Measurements from ENCODE around the gene RER1. TPM values are rescaled to one million over a fixed set of nuclear protein-coding genes. Genes with fewer than 3 reads are reported as not detected.
A peak's percentile ranks its signal among the peaks of the same experiment; 100 is the strongest.

Gene RER1
- total RNA-seq, 1 donor: 98.1 TPM

- no peak for DNase-seq (ENCODE audit: low read depth)
- TF ChIP-seq CTCF (IDR thresholded peaks at IDR 0.05; ENCODE audit: insufficient read depth, low read length): no peak
Observed at GRCh38 chr1:2449636-2450454, 58.2 kb downstream of the RER1 start.

DNA sequence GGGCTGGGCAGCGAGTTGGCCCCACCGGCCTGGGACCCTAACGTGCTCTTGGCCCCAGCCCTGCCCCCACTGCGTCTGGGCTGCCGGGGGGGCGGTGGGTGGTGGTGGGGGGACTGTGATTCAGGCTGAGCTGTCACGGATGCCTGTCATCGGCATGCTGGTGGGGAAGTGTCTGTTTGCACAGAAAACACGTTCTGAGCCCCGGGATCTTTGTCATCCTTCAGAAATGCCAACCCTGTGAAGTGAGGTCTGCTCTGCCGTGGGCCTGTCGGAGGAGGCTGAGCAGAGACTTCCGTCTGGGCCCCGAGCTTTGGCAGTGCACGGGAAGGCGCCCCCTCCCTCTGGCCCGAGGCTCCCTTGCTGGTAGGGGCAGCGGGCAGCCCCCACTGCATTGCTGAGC, 60.1 kb downstream of the RER1 start:
- no peak for TF ChIP-seq CTCF (IDR thresholded peaks at IDR 0.05; ENCODE audit: insufficient read depth, low read length)
- peak; percentile 37 for DNase-seq (ENCODE audit: low read depth)
- H3K4me3 ChIP-seq (ENCODE audit: low read depth, low read length): no peak overlapping the region

More at GRCh38 chr1:2449636-2450454, 58.2 kb downstream of the RER1 start:
- no peak overlapping the region for H3K4me3 ChIP-seq (ENCODE audit: low read depth, low read length)

DNA sequence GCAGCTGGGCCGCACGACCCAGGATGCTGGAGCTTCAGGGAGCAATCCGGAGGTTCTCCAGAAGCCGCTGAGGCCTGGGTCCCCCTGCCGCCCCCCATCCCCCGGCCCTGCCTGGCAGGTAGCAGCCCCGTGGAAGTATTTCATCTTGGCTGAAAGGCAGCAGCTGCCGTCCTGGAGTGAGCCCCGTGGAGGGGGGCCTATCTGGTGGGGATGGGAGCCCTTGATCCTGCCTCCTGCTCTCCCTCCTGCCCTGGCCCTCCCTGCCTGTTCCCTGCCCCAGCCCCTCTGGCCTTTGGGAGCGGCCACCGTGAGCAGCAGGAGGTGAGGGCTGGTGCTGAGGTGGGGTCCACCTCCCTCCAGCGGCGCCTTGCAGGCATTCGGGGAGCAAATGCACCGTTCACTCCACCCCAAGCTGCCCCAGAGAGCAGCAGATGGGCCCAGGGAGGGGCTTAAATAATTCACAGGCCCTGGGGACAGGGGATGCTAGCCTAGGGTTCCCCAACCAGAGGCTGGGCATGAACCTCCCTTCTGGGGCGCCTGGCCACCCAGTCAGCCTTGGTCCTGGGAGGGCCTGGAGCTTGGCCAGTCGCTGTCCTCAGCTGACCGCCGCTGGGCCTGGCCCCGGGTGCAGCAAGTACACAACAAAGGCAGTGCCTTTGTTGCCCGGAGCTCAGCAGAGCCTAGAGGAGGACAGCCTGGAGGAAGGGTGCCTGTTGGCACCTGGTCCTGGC, 60.7 kb downstream of the RER1 start:
- H3K4me3 ChIP-seq (ENCODE audit: low read depth, low read length): no peak overlapping the region
- DNase-seq (ENCODE audit: low read depth): no peak
- TF ChIP-seq CTCF (IDR thresholded peaks at IDR 0.05; ENCODE audit: insufficient read depth, low read length): no peak

- no peak for TF ChIP-seq CTCF (IDR thresholded peaks at IDR 0.05; ENCODE audit: insufficient read depth, low read length)
- no peak overlapping the region for H3K4me3 ChIP-seq (ENCODE audit: low read depth, low read length)
- no peak for DNase-seq (ENCODE audit: low read depth)
Observed at GRCh38 chr1:2452932-2453315, 61.3 kb downstream of the RER1 start.

DNA sequence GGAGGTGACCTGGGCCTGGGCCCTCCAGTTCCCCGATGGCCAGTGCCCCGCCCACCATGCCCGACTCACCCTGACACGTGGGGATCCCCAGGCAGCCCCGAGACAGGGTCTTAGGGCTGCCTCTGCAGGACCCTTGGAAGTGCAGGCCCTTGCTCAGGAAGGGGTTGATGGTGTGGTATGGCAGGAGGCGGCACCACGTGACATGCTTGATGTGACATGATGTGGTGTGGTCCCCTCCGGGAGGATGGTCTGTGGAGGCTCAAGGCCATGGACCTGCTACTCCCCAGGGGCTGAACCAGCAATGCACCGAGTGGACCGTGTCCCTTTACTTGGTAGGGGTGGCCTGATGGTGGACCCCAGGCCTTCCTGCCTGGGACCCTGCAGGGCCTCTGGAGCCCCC, 62.6 kb downstream of the RER1 start:
- no peak overlapping the region for H3K4me3 ChIP-seq (ENCODE audit: low read depth, low read length)
- TF ChIP-seq CTCF (IDR thresholded peaks at IDR 0.05; ENCODE audit: insufficient read depth, low read length): no peak
- no peak for DNase-seq (ENCODE audit: low read depth)

Other genes with a start within 250 kb of the RER1 start
- gene FAAP20, start 197.1 kb upstream of the RER1 start, total RNA-seq (ENCODE audit: low replicate concordance): 18.5 and 23.2 TPM in 2 replicates
- 28.1 and 36.6 TPM in 2 replicates for gene SKI, start 163.5 kb upstream of the RER1 start, total RNA-seq (ENCODE audit: low replicate concordance)
- 8.2 and 11.8 TPM in 2 replicates for gene MORN1, start 287 bp upstream of the RER1 start, total RNA-seq (ENCODE audit: low replicate concordance)
- gene PEX10, start 20.7 kb downstream of the RER1 start, total RNA-seq (ENCODE audit: low replicate concordance): 12.8 and 24.9 TPM in 2 replicates
- 0.81 TPM in 1 of 2 replicates, not detected in the other for gene PLCH2, start 84.4 kb downstream of the RER1 start, total RNA-seq (ENCODE audit: low replicate concordance)
- 22.8 and 23.4 TPM in 2 replicates for gene PANK4, start 134.8 kb downstream of the RER1 start, total RNA-seq (ENCODE audit: low replicate concordance)
- not detected in 2 replicates for gene HES5, start 138.4 kb downstream of the RER1 start, total RNA-seq (ENCODE audit: low replicate concordance)
- gene TNFRSF14, start 164.5 kb downstream of the RER1 start, total RNA-seq (ENCODE audit: low replicate concordance): 12.0 and 32.2 TPM in 2 replicates
- 15.5 and 23.0 TPM in 2 replicates for gene PRXL2B, start 194.9 kb downstream of the RER1 start, total RNA-seq (ENCODE audit: low replicate concordance)
- gene MMEL1, start 241.2 kb downstream of the RER1 start, total RNA-seq (ENCODE audit: low replicate concordance): not detected in 2 replicates